DMS153 (cell line): Measurements from ENCODE around the gene SLC43A3.

ENCODE experiments used
- DNase-seq: peaks from one replicate; lab custom pipeline; 2025; lab: John Stamatoyannopoulos, UW

The SLC43A3 gene

GRCh38 chr11:57426929-57427726, at the start of gene SLC43A3:
Gene SLC43A3, minus strand, starts transcription at chr11:57427121. Its CDS starts 949 bp downstream, at chr11:57426172.
- DNase-seq, result peak; percentile 25

GRCh38 chr11:57476047-57476756, 49.3 kb upstream of the SLC43A3 start:
- no peak for DNase-seq

GRCh38 chr11:57475671-57476046, 48.7 kb upstream of the SLC43A3 start:
- no peak for DNase-seq

- DNase-seq, result no peak
Measured at GRCh38 chr11:57475191-57475590, 48.3 kb upstream of the SLC43A3 start.

- DNase-seq, result no peak
Measured at GRCh38 chr11:57474803-57475115, 47.8 kb upstream of the SLC43A3 start.

- DNase-seq, result no peak
Measured at GRCh38 chr11:57474017-57474802, 47.3 kb upstream of the SLC43A3 start.

GRCh38 chr11:57473285-57473841, 46.4 kb upstream of the SLC43A3 start:
- DNase-seq, result no peak

GRCh38 chr11:57471496-57471895, 44.6 kb upstream of the SLC43A3 start:
- no peak for DNase-seq

- DNase-seq, result no peak
Measured at GRCh38 chr11:57469268-57469667, 42.3 kb upstream of the SLC43A3 start.

GRCh38 chr11:57468276-57468675, 41.4 kb upstream of the SLC43A3 start:
- no peak for DNase-seq

GRCh38 chr11:57467508-57468157, 40.7 kb upstream of the SLC43A3 start:
- DNase-seq, result no peak

GRCh38 chr11:57466680-57467079, 39.8 kb upstream of the SLC43A3 start:
- no peak for DNase-seq

GRCh38 chr11:57464539-57465181, 37.7 kb upstream of the SLC43A3 start:
- DNase-seq, result no peak

- no peak for DNase-seq
Measured at GRCh38 chr11:57463671-57464538, 37.0 kb upstream of the SLC43A3 start.

- no peak for DNase-seq
Measured at GRCh38 chr11:57462597-57462996, 35.7 kb upstream of the SLC43A3 start.

- no peak for DNase-seq
Measured at GRCh38 chr11:57461841-57462489, 35.0 kb upstream of the SLC43A3 start.

- DNase-seq, result no peak
Measured at GRCh38 chr11:57460758-57461749, 34.1 kb upstream of the SLC43A3 start.

- DNase-seq, result no peak
Measured at GRCh38 chr11:57460022-57460757, 33.3 kb upstream of the SLC43A3 start, which contains the start of gene RTN4RL2. Gene RTN4RL2, plus strand, starts transcription at chr11:57460528. Its CDS starts 338 bp downstream, at chr11:57460866.
